ENCODE measurements around the gene GPR45. TPM values are rescaled to one million over a fixed set of nuclear protein-coding genes. Genes with fewer than 3 reads are reported as not detected.
"Not testable (repeated sequence)": the region's sequence is repeated elsewhere in the genome, so short reads cannot be mapped to it uniquely, and the experiment has no call there.

The GPR45 gene
- total RNA-seq, 4 donors from 2014 or later: not detected

DNA sequence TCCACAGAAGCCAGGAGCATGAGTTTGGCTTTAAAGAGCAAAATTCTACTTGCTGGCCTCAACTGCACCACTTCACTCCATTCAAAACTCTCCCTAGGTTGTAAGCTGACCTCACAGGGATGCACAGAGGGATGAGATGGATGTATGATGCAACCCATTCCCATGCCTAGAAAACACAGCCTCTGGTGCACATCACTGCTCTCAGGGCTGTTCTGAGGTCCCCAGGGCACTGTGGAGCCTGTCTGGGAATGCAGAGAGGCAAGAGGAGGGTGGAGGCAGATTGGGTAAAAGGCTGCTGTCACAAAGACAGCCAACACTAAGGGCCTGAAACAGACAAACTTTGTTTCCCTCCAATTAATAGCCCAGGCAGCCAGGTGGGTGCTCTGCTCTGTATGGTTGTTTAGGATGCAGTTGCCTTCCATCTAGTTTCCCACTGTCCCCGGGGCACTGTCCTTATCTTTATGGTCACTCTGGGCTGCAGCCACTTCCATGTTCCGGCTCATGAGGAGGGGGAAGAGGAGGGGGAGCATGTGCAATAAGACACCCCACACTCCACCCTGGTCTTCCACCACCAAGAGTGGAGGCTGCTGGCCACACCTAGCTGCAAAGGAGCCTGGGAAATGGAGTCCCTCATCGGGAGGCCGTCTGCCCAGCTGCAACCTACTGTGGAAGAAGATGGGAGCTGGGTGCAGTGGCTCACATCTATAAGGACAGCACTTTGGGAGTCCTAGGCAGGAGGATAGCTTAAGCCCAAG is 7.0 kb downstream of the GPR45 start:
- no peak for TF ChIP-seq POLR2A (IDR thresholded peaks at IDR 0.05)
- no peak for TF ChIP-seq CTCF (IDR thresholded peaks at IDR 0.05)
- no peak for TF ChIP-seq EP300 (IDR thresholded peaks at IDR 0.05)
- no peaks in the 10 kb centered on the region for H3K36me3 ChIP-seq
- WGBS, 2 donors: 64 to 70% methylated on average over 4 of the region's 4 CpGs
- H3K27me3 ChIP-seq: no peaks in the 10 kb centered on the region
- no peak overlapping the region for H3K4me3 ChIP-seq
- no peak overlapping the region for H3K27ac ChIP-seq
- no peaks in the 10 kb centered on the region for H3K9me3 ChIP-seq
- no peak for DNase-seq (ENCODE audit: low spot score in 2 of 2)
- peaks cover 0 to 10% (median 0%) of the 10 kb centered on the region in 4 donors for H3K4me1 ChIP-seq

- 44 to 48% methylated on average over 5 of the region's 5 CpGs for WGBS, 2 donors
Measured at GRCh38 chr2:105249181-105249580, 7.6 kb downstream of the GPR45 start.

DNA sequence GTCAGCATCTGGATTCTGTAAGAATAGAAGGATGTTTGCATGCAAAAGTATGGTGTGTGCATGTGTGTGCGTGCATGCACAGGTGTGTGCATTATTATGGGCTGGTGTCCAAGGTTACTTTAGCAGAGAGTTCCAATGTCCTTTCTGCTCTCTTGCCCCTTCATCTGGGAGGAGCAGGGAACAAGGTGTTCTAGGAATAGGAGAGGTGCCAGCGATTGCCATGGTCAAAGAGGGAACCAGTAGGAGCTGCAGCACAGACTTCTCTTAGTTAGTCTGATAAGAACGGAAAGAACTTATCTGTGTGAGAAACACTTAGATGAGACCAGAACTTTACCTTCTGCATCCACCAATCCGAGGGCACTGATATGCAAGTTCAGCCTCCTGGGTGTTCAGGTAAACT is 8.3 kb downstream of the GPR45 start:
- Histone ChIP-seq H3K27me3 (no peaks in the 10 kb centered on the region), H3K4me3 (no peak overlapping the region), H3K36me3 (no peaks in the 10 kb centered on the region), H3K27ac (no peak overlapping the region), H3K9me3 (no peaks in the 10 kb centered on the region), H3K4me1 (peaks cover 0 to 10% (median 0%) of the 10 kb centered on the region in 4 donors)
- DNase-seq (ENCODE audit: low spot score in 2 of 2): no peak
- 77 to 83% methylated on average over 4 of the region's 4 CpGs for WGBS, 2 donors
- TF ChIP-seq CTCF (IDR thresholded peaks at IDR 0.05): no peak
- TF ChIP-seq POLR2A (IDR thresholded peaks at IDR 0.05): no peak
- no peak for TF ChIP-seq EP300 (IDR thresholded peaks at IDR 0.05)

More at GRCh38 chr2:105249181-105249580, 7.6 kb downstream of the GPR45 start:
- Histone ChIP-seq H3K4me3 (no peak overlapping the region), H3K4me1 (peaks cover 0 to 10% (median 0%) of the 10 kb centered on the region in 4 donors), H3K9me3 (no peaks in the 10 kb centered on the region), H3K36me3 (no peaks in the 10 kb centered on the region), H3K27ac (no peak overlapping the region), H3K27me3 (no peaks in the 10 kb centered on the region)
- no peak for DNase-seq (ENCODE audit: low spot score in 2 of 2)
- TF ChIP-seq CTCF (IDR thresholded peaks at IDR 0.05) (no peak), POLR2A (IDR thresholded peaks at IDR 0.05) (no peak), EP300 (IDR thresholded peaks at IDR 0.05) (no peak)

DNA sequence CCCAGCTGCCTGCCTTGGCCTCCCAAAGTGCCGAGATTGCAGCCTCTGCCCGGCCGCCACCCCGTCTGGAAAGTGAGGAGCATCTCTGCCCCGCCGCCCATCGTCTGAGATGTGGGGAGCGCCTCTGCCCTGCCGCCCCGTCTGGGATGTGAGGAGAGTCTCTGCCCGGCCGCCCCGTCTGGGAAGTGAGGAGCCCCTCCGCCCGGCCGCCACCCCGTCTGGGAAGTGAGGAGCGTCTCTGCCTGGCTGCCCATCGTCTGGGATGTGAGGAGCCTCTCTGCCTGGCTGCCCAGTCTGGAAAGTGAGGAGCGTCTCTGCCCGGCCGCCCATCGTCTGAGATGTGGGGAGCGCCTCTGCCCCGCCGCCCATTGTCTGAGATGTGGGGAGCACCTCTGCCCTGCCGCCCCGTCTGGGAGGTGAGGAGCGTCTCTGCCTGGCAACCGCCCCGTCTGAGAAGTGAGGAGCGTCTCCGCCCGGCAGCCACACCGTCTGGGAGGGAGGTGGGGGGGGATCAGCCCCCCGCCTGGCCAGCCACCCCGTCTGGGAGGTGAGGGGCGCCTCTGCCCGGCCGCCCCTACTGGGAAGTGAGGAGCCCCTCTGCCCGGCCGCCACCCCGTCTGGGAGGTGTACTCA is 9.6 kb downstream of the GPR45 start:
- WGBS, 2 donors: 94 to 97% methylated on average over 39 to 42 of the region's 43 CpGs
- not testable (repeated sequence) for H3K36me3 ChIP-seq; H3K27me3 ChIP-seq; DNase-seq (ENCODE audit: low spot score in 2 of 2); H3K27ac ChIP-seq; H3K4me3 ChIP-seq; H3K9me3 ChIP-seq
- peaks cover 0 to 10% (median 0%) of the 10 kb centered on the region in 4 donors for H3K4me1 ChIP-seq

DNA sequence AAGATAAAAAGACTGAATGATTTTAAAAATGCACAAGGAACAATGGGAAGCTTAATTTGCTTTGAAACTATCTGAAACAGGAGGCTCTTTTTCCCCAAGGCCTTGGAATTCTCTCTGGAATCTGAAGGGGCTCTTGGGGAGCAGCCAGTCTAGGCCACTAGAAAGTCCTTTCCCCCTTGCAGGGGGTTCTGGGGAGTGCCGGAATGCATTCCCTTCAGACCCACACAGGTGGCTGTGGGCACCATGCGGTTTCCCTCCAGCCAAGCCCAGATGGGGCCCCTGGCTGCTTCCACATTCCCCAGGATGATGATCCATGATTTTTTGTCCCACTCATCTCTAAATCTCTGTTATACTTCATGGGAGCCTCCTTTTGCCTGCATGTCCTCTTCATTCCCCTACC is 10.7 kb downstream of the GPR45 start:
- DNase-seq (ENCODE audit: low spot score in 2 of 2): no peak
- Histone ChIP-seq H3K27ac (no peak overlapping the region), H3K4me3 (no peak overlapping the region), H3K9me3 (no peaks in the 10 kb centered on the region), H3K36me3 (no peaks in the 10 kb centered on the region), H3K4me1 (peaks cover 0 to 10% (median 0%) of the 10 kb centered on the region in 4 donors), H3K27me3 (no peaks in the 10 kb centered on the region)
- TF ChIP-seq CTCF (IDR thresholded peaks at IDR 0.05) (no peak), EP300 (IDR thresholded peaks at IDR 0.05) (no peak), POLR2A (IDR thresholded peaks at IDR 0.05) (no peak)
- 62 to 64% methylated on average over 2 of the region's 2 CpGs for WGBS, 2 donors

Measured in tibial nerve (tissue), 4 donors.